GM19238 (cell line): ENCODE measurements around the gene SPIB.
"Not testable (repeated sequence)": the region's sequence is repeated elsewhere in the genome, so short reads cannot be mapped to it uniquely, and the experiment has no call there.

ENCODE experiments used
- DNase-seq: peaks from one replicate; pipeline ENCODE4 v3.0.0; 2011; ENCODE audit warnings: low spot score; ENCODE audit not compliant: insufficient read length

Gene SPIB

GRCh38 chr19:50435627-50436026 lies 16.9 kb downstream of the SPIB start:
- no peak for DNase-seq

- no peak for DNase-seq
Measured at GRCh38 chr19:50437862-50438449, 19.2 kb downstream of the SPIB start.

GRCh38 chr19:50439130-50439529 lies 20.4 kb downstream of the SPIB start:
- not testable (repeated sequence) for DNase-seq

GRCh38 chr19:50444059-50444458 lies 25.3 kb downstream of the SPIB start:
- no peak for DNase-seq

GRCh38 chr19:50447053-50447452 lies 28.3 kb downstream of the SPIB start:
- no peak for DNase-seq

GRCh38 chr19:50447750-50448149 lies 29.0 kb downstream of the SPIB start:
- no peak for DNase-seq

- DNase-seq, result no peak
Measured at GRCh38 chr19:50449236-50449899, 30.6 kb downstream of the SPIB start.

GRCh38 chr19:50450369-50451222 lies 31.9 kb downstream of the SPIB start:
- no peak for DNase-seq

GRCh38 chr19:50451223-50451534 lies 32.4 kb downstream of the SPIB start:
- DNase-seq, result no peak

GRCh38 chr19:50453243-50453642 lies 34.5 kb downstream of the SPIB start:
- DNase-seq, result no peak

GRCh38 chr19:50455992-50456391 lies 37.3 kb downstream of the SPIB start:
- no peak for DNase-seq

- DNase-seq, result no peak
Measured at GRCh38 chr19:50457300-50457699, 38.6 kb downstream of the SPIB start.

GRCh38 chr19:50458396-50459066 lies 39.8 kb downstream of the SPIB start:
- no peak for DNase-seq

GRCh38 chr19:50459067-50459456 lies 40.3 kb downstream of the SPIB start:
- DNase-seq, result no peak

- no peak for DNase-seq
Measured at GRCh38 chr19:50459638-50460037, 40.9 kb downstream of the SPIB start.

GRCh38 chr19:50460161-50460765 lies 41.5 kb downstream of the SPIB start:
- DNase-seq, result peak; percentile 88

GRCh38 chr19:50461066-50461875 lies 42.5 kb downstream of the SPIB start:
- DNase-seq, result peak; percentile 88

- DNase-seq, result no peak
Measured at GRCh38 chr19:50462970-50463369, 44.2 kb downstream of the SPIB start.

- no peak for DNase-seq
Measured at GRCh38 chr19:50464348-50464747, 45.6 kb downstream of the SPIB start.

- DNase-seq, result no peak
Measured at GRCh38 chr19:50465000-50465399, 46.3 kb downstream of the SPIB start.
